ENCODE results near the gene LIN28B. TPM values are rescaled to one million over a fixed set of nuclear protein-coding genes. Genes with fewer than 3 reads are reported as not detected.

The LIN28B gene
- polyA plus RNA-seq, 3 donors: 0.13 to 0.32 (median 0.30) TPM

DNA sequence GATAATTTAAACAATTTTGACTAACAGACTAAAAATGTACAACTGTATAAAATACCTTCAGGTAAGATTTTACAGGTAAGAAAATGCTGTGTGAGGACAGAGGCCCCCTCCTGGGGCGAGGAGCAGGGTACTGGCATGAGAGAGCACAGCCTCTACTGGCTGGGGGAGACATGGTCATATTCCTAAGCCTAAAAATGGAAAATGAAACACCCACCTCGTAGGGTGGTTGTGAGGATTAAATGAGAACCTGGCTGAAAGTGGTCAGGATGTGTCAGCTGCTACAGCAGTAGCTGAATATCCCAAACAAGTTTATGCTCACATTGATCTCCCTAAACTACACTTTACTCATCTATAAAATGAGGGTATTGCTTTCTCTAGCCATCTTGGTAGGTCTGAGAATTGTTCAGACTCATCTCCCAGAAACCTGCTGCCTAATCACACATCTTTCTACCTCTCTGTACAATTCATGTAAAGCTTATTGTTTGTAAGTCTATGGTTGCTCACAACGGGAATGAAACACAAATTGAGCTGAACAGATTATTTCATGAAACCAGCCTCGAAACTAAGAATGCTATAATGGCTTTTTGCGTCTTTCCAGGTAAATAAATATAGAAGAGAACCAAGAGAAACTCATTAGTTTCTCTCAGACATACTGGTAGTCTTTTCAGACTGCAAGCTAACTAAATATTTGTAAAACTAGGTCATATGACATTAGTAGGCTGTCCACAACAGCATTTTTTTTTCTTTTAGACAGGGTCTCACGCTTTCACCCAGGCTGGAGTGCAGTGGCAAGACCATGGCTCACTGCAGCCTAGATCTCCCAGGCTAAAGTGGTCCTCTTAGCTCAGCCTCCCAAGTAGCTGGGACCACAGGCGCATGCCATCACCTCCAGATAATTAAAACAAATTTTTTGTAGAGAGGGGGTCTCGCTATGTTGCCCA is 153.3 kb downstream of the LIN28B start:
- DNase-seq: no peak

DNA sequence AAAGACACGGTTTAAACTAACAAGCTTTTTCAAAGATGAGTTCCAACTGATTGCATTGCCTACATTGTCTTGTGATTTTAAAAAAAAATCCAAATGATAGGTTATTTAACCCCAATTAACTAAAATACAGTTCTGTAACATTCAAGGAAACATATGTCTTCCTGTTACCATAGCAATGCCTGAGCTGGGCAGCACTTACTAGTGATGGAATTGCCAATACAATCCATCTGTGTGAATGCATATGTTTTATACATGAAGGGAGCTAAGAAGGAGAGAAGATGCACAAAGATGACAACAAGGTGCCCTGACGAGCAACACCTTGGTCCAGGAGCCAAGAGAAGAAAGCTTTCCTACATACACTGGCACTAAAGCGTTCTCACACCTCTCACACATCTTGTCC is 154.2 kb downstream of the LIN28B start:
- DNase-seq: no peak

DNA sequence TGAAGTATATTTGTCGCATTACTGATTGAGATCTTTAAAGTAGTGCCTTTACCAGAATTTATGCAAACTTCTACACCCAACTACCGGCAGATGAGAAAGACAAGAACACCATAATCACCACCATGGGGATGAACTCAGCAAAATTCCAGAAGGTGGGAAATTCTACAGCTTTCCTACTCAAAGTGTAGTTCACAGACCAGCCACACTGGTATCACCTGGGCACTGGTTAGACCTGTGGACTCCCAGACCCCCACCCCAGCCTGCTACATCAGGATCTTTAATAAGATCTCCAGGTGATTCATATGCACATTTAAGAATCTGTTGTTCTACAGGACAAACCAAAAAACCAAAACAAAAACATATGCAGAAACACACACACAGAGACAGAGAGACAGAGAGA is 155.0 kb downstream of the LIN28B start:
- DNase-seq: no peak

DNA sequence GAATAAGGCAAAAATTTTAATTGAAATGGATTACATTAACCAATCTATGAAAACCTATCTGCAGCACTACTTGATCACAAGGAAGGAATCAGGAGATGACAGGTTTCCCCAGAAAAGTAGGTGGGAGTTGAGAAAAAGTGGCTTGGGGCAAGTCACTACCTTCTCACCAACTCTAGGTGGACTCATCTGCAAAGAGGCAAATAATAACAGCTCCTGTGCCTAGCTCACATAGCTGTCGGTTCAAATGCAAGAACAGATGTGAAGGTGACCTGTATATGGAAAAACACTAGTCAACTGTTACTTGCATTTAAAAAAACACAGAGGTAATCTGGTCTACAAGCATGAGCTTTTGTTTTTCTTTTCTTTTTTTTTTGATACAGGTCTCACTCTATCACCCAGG is 155.7 kb downstream of the LIN28B start:
- DNase-seq: no peak

DNA sequence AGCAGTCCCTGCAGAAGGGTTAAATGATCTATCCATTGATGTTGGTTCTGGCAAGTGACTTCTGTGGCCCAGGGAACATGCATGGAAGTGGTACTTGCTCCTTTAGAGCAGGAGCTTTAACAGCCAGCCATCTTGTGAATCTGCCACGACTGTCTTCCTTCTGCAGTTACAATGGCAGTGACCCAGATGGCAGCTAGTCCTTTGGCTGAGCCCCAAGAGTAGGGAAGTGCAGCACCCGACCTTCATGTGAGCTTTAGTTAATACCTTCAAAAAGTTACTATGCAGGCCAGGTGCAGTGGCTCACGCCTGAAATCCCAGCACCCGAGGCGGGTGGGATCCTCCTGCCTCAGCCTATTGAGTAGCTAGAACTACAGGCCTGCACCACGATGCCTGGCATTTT is 156.5 kb downstream of the LIN28B start:
- no peak for DNase-seq

DNA sequence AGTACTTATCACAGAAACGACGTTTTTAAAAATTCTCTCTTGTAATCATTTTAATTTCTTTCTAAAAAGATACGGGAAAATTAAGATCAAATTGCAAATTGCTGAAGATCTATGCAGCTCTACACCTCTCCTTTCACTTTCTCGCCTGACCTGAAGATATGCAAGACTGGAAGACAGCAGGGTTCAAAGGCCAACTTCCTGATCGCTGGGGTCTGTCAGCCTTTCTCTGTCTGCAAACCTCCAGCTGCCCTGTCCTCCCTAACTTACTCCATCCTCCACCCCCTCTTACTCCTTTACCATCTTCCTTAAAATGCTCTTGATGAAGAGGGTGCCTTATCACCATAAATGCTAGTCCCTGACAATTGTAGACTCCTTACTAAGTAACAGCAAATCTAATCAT is 159.2 kb downstream of the LIN28B start:
- DNase-seq: no peak

DNA sequence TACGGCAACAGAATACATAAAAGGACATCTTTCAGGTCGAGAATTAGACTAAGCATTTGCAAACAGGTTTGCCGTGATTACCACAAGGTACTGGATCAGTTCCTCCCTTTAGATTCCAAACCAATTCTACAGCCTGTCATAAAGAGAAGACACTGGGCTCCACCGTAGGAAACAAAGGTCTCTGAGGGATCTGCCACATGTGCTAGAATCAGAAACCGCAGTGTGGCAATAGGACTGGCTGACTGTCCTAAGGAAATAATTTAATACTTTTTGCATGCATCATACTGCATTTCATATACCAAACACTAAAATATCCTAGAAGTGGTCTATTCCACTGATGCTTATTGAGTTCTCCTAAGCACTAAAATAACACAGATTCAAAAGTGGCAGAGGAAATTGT is 163.7 kb downstream of the LIN28B start:
- DNase-seq: no peak

DNA sequence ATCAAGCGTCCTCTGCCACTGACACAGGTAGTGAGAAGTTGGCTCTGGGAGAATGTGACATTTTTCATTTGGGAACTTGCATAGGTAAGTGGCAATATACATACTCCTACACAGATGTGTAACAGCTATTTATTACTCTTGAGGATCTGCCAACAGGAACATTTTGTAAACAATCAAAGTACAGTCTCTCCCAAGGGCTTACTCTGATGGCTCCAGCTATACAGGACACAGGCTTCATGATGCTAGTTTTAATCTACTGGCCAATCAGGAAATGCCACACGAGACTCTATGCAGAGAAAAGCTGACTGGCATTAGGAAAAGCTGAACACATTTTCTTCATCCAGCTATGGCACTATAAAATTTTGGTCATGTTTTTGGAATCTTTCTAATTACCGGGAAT is 165.1 kb downstream of the LIN28B start:
- no peak for DNase-seq

DNA sequence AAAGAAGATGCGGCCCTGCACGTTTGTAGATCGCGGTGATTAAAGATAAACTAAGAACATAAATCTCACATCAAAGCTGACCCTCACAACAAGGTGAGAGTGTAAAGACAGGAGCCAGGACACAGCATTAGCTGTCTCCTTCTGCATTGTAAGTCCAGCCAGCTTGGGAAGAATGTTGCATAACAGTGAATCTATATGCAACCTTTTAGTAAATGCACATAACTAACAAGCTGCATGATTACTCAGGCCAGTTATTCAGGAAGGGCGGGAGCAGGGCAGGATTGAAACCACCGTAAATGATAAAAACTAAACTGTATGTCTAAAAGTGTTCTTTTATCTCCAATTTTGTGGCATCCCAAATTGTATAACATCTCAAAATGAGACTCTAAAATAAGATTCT is 165.8 kb downstream of the LIN28B start:
- no peak for DNase-seq

Other genes with a start within 250 kb of the LIN28B start
- gene HACE1, start 97.2 kb upstream of the LIN28B start, polyA plus RNA-seq (ENCODE audit: insufficient read length in 3 of 3): 10 to 100 TPM; 16.5 to 22.3 (median 21.3) TPM
- under 1 TPM; 0.24 to 0.52 (median 0.46) TPM for gene POPDC3, start 222.9 kb downstream of the LIN28B start, polyA plus RNA-seq (ENCODE audit: insufficient read length in 3 of 3)

Data from renal pelvis (tissue), 4 donors.